Measurements from ENCODE around the gene GJC2.
A peak's percentile ranks its signal among the peaks of the same experiment; 100 is the strongest.

GJC2 gene

DNA sequence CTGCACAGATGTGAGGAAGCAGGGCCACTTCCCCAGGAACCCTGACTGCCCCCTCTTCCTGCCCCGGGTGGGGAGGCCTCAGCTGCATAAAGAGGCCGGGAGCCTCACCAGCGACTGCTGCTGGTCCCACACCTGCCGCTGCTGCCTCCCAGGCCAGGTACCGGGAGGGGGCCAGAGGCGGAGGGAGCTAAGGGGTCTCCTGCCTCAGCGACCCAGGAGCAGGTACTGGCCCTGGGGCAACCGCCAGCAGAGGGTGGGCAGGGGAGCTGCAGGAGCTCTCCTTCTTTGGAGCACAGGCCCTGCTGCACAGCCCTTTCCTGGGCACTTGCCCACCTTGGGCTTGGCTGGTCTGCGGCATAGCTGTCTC is 6.8 kb downstream of the GJC2 start:
- no peak for DNase-seq

- no peak for DNase-seq
Observed at GRCh38 chr1:228156941-228157728, 7.4 kb downstream of the GJC2 start.

DNA sequence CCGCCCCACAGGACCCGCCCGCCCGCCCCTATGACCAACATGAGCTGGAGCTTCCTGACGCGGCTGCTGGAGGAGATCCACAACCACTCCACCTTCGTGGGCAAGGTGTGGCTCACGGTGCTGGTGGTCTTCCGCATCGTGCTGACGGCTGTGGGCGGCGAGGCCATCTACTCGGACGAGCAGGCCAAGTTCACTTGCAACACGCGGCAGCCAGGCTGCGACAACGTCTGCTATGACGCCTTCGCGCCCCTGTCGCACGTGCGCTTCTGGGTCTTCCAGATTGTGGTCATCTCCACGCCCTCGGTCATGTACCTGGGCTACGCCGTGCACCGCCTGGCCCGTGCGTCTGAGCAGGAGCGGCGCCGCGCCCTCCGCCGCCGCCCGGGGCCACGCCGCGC is 8.0 kb downstream of the GJC2 start:
- no peak for DNase-seq

DNA sequence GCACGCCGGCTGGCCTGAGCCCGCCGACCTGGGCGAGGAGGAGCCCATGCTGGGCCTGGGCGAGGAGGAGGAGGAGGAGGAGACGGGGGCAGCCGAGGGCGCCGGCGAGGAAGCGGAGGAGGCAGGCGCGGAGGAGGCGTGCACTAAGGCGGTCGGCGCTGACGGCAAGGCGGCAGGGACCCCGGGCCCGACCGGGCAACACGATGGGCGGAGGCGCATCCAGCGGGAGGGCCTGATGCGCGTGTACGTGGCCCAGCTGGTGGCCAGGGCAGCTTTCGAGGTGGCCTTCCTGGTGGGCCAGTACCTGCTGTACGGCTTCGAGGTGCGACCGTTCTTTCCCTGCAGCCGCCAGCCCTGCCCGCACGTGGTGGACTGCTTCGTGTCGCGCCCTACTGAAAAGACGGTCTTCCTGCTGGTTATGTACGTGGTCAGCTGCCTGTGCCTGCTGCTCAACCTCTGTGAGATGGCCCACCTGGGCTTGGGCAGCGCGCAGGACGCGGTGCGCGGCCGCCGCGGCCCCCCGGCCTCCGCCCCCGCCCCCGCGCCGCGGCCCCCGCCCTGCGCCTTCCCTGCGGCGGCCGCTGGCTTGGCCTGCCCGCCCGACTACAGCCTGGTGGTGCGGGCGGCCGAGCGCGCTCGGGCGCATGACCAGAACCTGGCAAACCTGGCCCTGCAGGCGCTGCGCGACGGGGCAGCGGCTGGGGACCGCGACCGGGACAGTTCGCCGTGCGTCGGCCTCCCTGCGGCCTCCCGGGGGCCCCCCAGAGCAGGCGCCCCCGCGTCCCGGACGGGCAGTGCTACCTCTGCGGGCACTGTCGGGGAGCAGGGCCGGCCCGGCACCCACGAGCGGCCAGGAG is 8.6 kb downstream of the GJC2 start:
- no peak for DNase-seq

- no peak for DNase-seq
Observed at GRCh38 chr1:228159008-228159665, 9.4 kb downstream of the GJC2 start.

DNA sequence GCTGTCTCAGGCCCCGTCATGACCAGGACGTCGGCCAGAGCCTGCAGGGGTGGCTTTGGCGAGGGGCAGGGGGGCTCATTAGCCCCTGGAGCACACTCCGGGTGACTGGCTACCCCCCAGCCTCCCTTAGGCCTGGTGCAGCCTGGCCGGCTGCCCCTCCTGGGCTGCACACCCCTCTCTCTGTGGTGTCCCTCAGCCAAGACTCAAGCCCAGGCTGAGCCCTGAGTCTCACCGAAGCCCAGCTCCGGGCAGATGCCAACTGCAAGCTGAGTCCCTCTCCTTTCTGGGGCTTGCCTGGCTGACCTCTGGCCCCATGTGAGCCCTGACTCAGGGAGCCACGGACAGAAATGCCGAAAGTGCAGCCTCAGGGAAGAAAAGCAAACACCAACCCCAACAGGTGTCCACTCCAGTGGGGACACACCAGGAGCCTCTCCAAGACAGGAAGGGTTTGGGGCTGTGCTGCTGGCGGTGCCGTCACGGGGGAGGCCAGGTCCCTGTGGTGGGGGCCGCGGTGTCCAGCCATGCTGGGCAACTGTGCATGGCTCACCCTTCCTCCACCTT is 10.6 kb downstream of the GJC2 start:
- no peak for DNase-seq

DNA sequence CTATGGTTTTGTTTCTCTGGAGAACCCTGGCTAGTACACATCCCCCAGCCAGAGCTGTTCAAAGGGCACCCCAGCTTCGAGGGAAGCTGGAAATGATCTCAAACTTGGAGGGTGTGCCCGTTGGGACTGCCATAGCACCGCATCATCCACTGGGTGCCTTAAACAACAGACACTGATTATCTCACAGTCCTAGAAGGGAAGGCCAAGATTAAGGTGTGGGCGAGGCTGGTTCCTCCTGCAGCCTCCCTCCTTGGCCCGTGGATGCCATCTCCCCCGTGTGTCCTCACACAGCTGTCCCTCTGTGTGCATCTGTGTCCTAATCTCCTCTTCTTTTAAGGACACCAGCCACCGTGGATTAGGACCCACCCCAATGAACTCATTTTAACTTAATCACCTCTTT is 11.6 kb downstream of the GJC2 start:
- DNase-seq: no peak

- no peak for DNase-seq
Observed at GRCh38 chr1:228161866-228162265, 12.1 kb downstream of the GJC2 start.

DNA sequence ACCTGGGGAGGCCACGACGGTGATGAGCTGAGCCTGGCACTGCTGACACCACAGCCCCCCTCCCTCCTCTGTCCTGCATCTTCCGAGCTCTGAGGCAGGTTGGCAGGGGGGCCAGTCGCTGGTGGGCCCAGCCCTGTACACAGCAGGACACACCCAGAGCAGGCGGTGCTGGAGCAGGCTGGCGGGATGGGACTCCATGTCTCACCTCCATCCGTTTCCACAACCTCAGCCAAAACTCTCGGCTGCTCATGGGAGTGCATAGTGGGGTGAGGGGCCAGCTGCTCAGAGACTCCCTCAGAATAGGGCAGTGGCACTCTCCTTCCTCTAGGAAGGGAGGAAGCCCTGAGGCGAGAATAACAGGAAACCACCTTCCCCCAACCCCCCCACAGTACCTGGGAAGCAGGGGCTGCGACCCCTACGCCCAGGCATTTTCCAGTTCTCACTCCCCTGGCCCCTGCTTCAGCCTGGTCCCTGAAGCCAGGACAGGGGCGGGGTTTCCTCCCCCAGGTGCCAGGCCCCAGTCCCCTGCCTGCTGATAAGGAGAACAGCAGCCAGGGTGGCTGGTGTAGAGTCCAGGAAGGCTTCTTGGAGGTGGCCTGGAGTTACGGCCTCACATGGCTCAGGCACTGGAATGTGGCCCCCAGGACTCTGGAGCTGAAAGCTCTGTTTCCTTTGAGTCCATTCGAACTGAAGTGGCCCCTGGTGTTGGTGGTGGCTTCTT is 12.7 kb downstream of the GJC2 start:
- DNase-seq: no peak

- no peak for DNase-seq
Observed at GRCh38 chr1:228163007-228163753, 13.4 kb downstream of the GJC2 start.

DNA sequence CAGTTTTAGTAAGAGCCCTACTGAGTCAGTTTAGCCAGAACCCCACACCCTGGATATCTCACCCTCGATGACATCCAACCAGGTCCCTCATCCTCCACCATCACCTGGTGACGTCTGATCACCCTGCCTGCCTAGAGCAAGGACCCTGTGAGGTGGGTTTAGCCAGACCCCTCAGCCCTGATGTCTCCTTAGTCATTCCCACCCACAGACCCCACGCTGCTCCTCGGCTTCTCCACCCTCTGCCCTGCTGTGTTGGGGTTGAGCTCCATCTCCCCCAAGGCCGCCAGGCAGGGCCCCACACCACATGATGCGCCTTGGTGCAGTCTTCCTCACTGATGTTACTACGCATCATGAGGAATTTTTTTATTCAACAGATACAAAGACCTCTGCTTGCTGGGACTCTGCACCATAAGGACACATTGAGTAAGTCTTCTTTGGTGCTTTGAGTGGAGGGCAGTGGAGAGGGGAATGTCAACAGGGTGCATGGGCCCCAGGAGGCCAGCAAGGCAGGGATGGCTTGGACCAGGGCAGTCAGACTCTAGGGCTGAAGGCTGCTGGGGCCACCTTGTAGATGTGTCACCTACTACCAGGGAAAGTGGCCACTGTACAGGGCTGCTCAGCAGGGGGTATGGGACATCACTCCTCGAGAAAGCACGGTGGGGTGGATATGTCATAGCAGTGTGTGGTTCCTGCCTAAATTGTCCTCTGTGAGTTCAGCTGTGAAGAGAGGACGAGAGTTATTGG is 14.2 kb downstream of the GJC2 start:
- no peak for DNase-seq

- DNase-seq: no peak
Observed at GRCh38 chr1:228164561-228165371, 15.0 kb downstream of the GJC2 start.

DNA sequence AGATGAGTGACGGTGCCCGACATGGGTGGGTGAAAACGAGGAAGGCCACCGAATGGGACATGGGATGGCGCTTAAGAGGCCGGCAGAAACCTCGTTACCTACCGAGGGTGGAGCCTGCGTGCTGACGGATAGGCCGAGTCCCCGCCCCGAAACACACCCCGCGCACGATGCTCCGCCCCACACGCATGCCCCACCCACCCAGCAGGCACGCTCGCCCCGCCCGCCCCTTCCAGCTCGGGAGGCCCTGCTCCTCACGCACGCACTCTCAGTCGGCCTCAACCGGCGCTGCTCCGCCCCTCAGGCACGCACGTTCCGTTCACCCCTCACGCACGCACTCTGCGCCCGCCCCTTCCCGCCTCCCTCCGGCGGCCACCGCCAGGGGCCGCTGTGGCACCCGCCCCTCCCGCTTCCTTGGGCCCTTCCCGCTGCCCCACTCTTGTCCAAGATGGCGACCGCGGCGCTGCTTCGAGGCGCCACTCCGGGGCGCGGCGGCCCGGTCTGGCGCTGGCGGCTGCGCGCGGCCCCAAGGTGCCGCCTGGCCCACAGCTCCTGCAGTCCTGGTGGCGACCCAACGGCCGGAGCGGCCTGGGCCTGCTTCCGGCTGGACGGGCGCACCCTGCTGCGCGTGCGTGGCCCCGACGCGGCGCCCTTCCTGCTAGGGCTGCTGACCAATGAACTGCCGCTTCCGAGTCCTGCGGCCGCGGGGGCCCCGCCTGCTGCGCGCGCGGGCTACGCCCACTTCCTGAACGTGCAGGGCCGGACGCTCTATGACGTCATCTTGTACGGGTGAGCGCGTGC is 15.8 kb downstream of the GJC2 start, which contains the start of gene IBA57:
TSS of gene IBA57 (plus strand) at position 433 of the 798 bp plus-strand sequence. CDS start at position 446, 13 bp downstream.
- peak; percentile 81 to 100 (median 99) for DNase-seq

DNA sequence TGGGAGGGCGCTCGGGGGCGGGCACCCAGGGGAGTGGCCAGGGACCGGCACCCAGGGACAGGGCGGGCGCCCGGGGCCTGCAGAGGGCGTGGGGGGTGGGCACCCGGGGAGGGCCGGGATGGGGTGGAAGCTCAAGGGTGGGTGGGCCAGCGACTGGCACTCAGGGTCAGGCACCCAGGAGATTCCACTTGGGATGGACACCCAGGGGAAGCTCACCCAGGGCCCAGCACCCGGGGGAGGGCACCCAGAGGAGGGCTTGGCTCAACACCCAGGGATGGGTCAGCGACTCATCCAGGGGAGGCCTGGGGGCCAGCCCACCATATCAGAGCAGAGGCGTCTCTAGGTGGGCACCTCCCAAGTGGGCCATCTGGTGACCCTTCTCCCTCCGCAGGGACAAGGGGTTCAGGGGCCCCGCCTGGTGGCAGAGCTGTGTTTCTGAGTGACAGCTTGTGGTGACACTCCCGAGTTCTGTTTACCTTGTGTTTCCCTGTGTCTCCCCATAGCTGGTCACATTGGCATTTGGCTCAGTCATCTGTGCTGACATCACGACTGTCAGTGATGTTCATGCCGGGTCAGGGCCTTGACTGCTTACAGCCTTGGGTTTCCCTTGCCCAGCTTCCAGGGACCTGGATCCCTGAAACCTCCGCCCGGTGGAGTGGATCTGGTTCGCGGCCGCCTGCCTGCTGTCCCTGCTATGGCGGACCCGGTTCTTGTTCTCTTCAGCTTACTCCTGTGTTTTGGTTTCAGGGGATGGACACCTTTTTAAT is 16.6 kb downstream of the GJC2 start:
- peak in 40 of 56 donors; percentile 50 to 89 (median 76) for DNase-seq

DNA sequence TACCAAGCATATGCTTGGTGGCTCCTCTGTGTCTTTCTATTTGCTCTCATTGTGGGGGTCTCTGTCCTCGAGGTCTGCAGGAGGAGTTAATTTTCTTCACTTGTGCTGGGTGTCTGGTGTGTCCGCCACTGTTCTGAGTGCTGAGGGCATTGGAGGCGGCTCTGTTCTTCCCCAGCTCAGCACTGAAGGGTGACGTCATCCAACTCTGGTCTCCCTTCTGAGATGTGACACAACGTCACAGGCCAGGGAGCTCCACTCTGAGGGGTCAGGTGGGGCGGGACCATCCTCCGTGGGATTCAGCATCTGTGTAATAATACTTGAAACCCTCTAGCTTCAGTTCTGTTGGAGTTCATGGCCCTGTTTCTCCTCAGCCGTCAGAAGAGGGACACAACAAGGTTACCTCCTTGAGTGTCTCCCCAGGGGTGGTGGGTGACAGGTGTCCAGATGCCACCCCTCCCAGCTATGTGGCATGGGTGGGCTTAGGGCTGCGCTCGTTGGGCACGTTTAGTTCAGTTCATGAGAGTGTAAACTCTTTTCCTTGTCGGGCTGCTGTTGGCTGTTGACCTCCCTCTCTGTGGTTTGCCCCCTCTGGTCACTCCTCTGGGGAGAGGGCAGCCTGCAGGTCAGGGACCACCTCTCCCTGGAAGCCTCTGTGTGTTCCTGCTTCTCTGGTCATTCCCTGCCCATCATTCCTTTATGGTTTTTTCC is 19.0 kb downstream of the GJC2 start:
- DNase-seq: no peak

DNA sequence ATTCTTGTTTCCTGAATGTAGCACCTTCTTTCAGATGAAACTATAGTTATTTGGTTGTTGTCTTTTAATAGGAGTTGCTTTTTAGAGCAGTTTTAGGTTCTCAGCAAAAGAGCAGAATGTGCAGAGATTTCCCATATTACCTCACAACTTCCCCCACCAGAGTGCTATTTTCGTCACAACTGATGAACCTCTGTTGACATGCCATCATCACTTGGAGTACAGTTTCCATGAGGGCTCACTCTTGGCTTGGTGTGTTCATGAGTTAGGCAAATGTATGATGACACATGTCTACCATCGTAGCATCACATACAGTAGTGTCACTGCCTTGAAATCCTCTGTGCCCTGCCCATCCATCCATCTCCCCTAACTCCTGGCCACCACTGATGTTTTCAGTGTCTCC is 19.6 kb downstream of the GJC2 start:
- DNase-seq: no peak
